CD14-positive monocyte (primary cell): ENCODE data around the gene AMBP. TPM values are rescaled to one million over a fixed set of nuclear protein-coding genes. Genes with fewer than 3 reads are reported as not detected.

Experiments
- DNase-seq, 3 donors: peaks; one replicate each; pipeline ENCODE4 v3.0.0-alpha.2; 2011 to 2022
- H2AFZ ChIP-seq: 2 replicates; pipeline ENCODE4 v1.6.0; 2012; ENCODE audit warnings: mild to moderate bottlenecking, low read depth, low read length, inconsistent platforms; ENCODE audit not compliant: insufficient read depth, poor library complexity, severe bottlenecking
- H3K27ac ChIP-seq, 2 donors: 1 replicate in 1 of 2; 2 replicates in 1 of 2; pipeline ENCODE4 v1.5.1; 2012 to 2013; ENCODE audit warnings: low read length in 2 of 2, control low read depth in 1 of 2, inconsistent platforms in 1 of 2, low read depth in 1 of 2, mild to moderate bottlenecking in 1 of 2
- H3K27me3 ChIP-seq, 2 donors: one replicate each; pipeline versions ENCODE4 v1.6.0 to v1.6.1; 2011 to 2013; ENCODE audit warnings: low read length in 2 of 2; ENCODE audit not compliant: control insufficient read depth in 2 of 2, insufficient read depth in 2 of 2
- H3K36me3 ChIP-seq, 2 donors: replicated peaks in 1 of 2; 1 replicate in 1 of 2; 2 replicates in 1 of 2; pipeline versions ENCODE4 v1.5.1 to v1.6.1; 2012 to 2013; ENCODE audit warnings: low read length in 2 of 2, control low read depth in 1 of 2, inconsistent platforms in 1 of 2, mild to moderate bottlenecking in 1 of 2; ENCODE audit not compliant: insufficient read depth in 2 of 2, control insufficient read depth in 1 of 2
- H3K4me1 ChIP-seq, 2 donors: 1 replicate in 1 of 2; 2 replicates in 1 of 2; pipeline versions ENCODE4 v1.5.1 to v1.6.1; 2012 to 2013; ENCODE audit warnings: low read length in 2 of 2, control low read depth in 1 of 2, inconsistent platforms in 1 of 2, mild to moderate bottlenecking in 1 of 2, moderate library complexity in 1 of 2; ENCODE audit not compliant: insufficient read depth in 2 of 2, control insufficient read depth in 1 of 2
- H3K4me2 ChIP-seq: replicated peaks from 2 replicates; pipeline ENCODE3; 2012; ENCODE audit warnings: low read length, moderate library complexity, mild to moderate bottlenecking; ENCODE audit not compliant: poor library complexity, severe bottlenecking; ENCODE audit errors: extremely low read depth
- H3K4me3 ChIP-seq, 3 experiments: fragments of 200-600 bp in 1 of 3; sonication (generic) in 1 of 3; replicated peaks in 1 of 3; 1 replicate in 2 of 3; 2 replicates in 1 of 3; pipeline ENCODE4 v1.5.1; 2011 to 2013; ENCODE audit warnings: low read length in 3 of 3, mild to moderate bottlenecking in 3 of 3, control low read depth in 2 of 3, low read depth in 2 of 3, inconsistent platforms in 1 of 3, moderate library complexity in 1 of 3
- H3K79me2 ChIP-seq: 2 replicates; pipeline ENCODE4 v1.6.0; 2012; ENCODE audit warnings: mild to moderate bottlenecking, control low read depth, inconsistent platforms, low read length, moderate library complexity; ENCODE audit not compliant: insufficient read depth
- H3K9ac ChIP-seq: 2 replicates; pipeline ENCODE4 v1.6.0; 2017; ENCODE audit warnings: low read length, mild to moderate bottlenecking; ENCODE audit not compliant: insufficient read depth, poor library complexity, severe bottlenecking
- H3K9me3 ChIP-seq, 2 donors: replicated peaks in 1 of 2; 1 replicate in 1 of 2; 2 replicates in 1 of 2; pipeline versions ENCODE4 v1.5.1 to v1.6.1; 2012 to 2013; ENCODE audit warnings: low read length in 2 of 2, control low read depth in 1 of 2; ENCODE audit not compliant: control insufficient read depth in 1 of 2, insufficient read depth in 1 of 2
- H4K20me1 ChIP-seq: 2 replicates; pipeline ENCODE4 v1.6.0; 2012; ENCODE audit warnings: mild to moderate bottlenecking, low read length, control low read depth, moderate library complexity; ENCODE audit not compliant: insufficient read depth
- H3K27ac Mint-ChIP-seq, 7 donors: one replicate each; pipeline ENCODE4 v1.8.0; 2020; ENCODE audit warnings: mild to moderate bottlenecking in 7 of 7, mixed read lengths in 7 of 7, moderate library complexity in 6 of 7, inconsistent platforms in 2 of 7
- H3K27me3 Mint-ChIP-seq, 3 donors: one replicate each; pipeline ENCODE4 v1.8.0; 2021 to 2022; ENCODE audit warnings: low read depth in 3 of 3, mild to moderate bottlenecking in 3 of 3, mixed read lengths in 3 of 3, moderate library complexity in 3 of 3, inconsistent platforms in 1 of 3
- H3K36me3 Mint-ChIP-seq, 2 donors: one replicate each; pipeline ENCODE4 v1.8.0; 2020; ENCODE audit warnings: mixed read lengths in 2 of 2, inconsistent platforms in 1 of 2, mild to moderate bottlenecking in 1 of 2
- H3K4me1 Mint-ChIP-seq: one replicate; pipeline ENCODE4 v1.8.0; 2020; ENCODE audit warnings: mild to moderate bottlenecking, mixed read lengths
- H3K4me3 Mint-ChIP-seq, 2 donors: one replicate each; pipeline ENCODE4 v1.8.0; 2020; ENCODE audit warnings: mild to moderate bottlenecking in 2 of 2, mixed read lengths in 2 of 2, moderate library complexity in 1 of 2
- H3K9me3 Mint-ChIP-seq, 7 donors: one replicate each; pipeline ENCODE4 v1.8.0; 2020 to 2022; ENCODE audit warnings: mixed read lengths in 7 of 7, mild to moderate bottlenecking in 6 of 7, moderate library complexity in 6 of 7, inconsistent platforms in 2 of 7
- WGBS: methylation state at CpG from one replicate; pipeline ENCODE4 v1.1.5; 2013; ENCODE audit warnings: missing lambda C conversion rate; ENCODE audit not compliant: insufficient coverage; 5-methylcytosine and 5-hydroxymethylcytosine counted together
- intact Hi-C, 2 donors: fragments of 100-400 bp; cut with micrococcal nuclease; formaldehyde crosslinking; loops; one replicate each; pipeline versions ENCODE4 v1.15.0 to v1.15.1; 2023
- polyA plus RNA-seq, 3 donors: library from polyadenylated mRNA; depleted of rRNA in 1 of 3; unstranded in 2 of 3; stranded (reverse) in 1 of 3; fragments of 300-500 nt in 2 of 3; fragments of >200 nt in 1 of 3; fragmentation: Illumina TruSeq in 2 of 3; gene quantifications; 1 replicate in 2 of 3; 2 replicates in 1 of 3; pipeline ENCODE4 v1.2.3, GENCODE V29; 2012 to 2021
- TF ChIP-seq, protein P1 (sequence below): fragments of 200-600 bp; IDR thresholded peaks from one replicate; pipeline ENCODE4 v1.8.0; 2022; ENCODE audit warnings: antibody characterized with exemption, mild to moderate bottlenecking

The AMBP gene
- polyA plus RNA-seq, 3 donors: not detected

DNA sequence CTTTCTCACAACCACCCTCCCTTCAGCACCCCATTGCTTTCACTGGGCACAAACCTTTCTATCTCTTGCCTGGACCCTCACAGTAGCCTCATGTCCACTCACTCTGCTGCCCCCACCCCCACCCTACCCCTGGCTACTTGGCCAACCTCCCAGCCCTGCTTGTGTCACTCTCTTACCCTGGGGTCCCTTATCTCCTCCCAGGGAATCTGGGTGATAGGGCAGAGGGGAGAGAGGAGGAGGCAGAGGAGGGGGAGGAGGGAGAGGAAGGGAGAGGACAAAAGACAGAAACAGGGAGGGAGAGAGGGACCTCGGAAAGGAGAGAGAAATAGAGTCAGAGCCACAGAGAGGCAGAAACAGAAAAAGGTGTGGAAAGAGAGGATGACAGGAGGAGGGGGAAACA is 46.0 kb upstream of the AMBP start:
- intact Hi-C loops: no loop called here
- Mint-ChIP-seq H3K27me3 (peaks cover 4 to 14% (median 10%) of the 10 kb centered on the region in 3 donors), H3K4me1 (peaks cover 2% of the 10 kb centered on the region), H3K4me3 (no peak overlapping the region), H3K9me3 (peaks cover 7 to 17% (median 15%) of the 10 kb centered on the region in 7 donors), H3K36me3 (no peaks in the 10 kb centered on the region), H3K27ac (no peak overlapping the region)
- TF ChIP-seq, protein P1, sequence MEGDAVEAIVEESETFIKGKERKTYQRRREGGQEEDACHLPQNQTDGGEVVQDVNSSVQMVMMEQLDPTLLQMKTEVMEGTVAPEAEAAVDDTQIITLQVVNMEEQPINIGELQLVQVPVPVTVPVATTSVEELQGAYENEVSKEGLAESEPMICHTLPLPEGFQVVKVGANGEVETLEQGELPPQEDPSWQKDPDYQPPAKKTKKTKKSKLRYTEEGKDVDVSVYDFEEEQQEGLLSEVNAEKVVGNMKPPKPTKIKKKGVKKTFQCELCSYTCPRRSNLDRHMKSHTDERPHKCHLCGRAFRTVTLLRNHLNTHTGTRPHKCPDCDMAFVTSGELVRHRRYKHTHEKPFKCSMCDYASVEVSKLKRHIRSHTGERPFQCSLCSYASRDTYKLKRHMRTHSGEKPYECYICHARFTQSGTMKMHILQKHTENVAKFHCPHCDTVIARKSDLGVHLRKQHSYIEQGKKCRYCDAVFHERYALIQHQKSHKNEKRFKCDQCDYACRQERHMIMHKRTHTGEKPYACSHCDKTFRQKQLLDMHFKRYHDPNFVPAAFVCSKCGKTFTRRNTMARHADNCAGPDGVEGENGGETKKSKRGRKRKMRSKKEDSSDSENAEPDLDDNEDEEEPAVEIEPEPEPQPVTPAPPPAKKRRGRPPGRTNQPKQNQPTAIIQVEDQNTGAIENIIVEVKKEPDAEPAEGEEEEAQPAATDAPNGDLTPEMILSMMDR: no peak
- Histone ChIP-seq H3K4me3 (no peak overlapping the region), H2AFZ (no peak overlapping the region), H4K20me1 (no peaks in the 10 kb centered on the region), H3K27me3 (no peaks in the 10 kb centered on the region), H3K4me2 (no peak overlapping the region), H3K9ac (no peak overlapping the region), H3K27ac (no peak overlapping the region), H3K9me3 (peaks cover 12 to 14% of the 10 kb centered on the region in 2 donors), H3K4me1 (no peaks in the 10 kb centered on the region), H3K79me2 (no peaks in the 10 kb centered on the region), H3K36me3 (no peaks in the 10 kb centered on the region)
- 80% methylated on average over 1 of the region's 1 CpG for WGBS
- no peak for DNase-seq

DNA sequence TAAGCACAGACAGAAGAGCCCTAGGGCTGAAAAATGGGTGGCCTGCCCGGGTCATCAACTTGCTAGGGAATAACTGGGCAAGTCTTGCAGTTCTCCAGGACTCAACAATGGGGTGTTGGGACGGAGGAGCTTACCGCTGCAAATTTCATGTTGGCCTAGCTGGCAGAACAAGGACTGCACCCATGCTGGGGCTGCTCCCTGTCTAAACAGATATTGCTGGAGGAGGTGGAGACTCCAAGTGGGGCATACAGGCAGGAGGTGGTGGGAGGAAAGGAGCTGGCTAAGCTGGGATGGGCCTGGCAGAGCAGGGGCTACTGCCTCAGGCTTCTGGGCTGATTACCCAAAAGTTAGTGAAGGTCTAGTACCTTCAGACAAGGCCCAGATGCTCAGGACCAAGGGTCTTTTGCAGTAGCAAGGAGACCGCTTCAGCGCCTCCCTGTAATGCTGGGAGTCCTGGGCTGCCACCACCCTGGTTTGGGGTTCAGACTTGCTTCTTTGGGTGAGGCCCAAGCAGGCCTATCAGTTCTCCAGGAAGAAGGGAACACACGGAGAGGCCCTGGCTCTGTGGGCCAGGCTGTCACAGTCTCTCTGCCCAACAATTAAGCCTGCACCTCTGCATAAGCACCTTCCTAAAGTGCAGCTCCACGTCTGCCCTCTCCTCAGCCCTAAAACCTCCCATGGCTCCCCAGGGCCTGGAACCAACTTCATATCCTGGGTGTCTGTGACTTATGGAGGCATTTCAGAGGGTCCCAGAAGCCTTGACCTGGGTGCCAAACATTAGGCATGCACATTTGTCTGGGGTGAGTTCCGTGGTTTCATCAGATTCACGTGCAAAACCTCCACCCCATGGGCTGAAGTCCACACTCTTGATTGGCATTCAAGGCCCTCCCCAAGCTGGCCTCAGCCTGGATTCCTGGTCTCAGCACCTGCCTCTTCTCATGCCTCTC is 45.2 kb upstream of the AMBP start:
- no peak overlapping the region for H3K4me3 Mint-ChIP-seq
- H3K4me1 ChIP-seq: no peaks in the 10 kb centered on the region
- H3K79me2 ChIP-seq: no peaks in the 10 kb centered on the region
- no peak overlapping the region for H2AFZ ChIP-seq
- no peaks in the 10 kb centered on the region for H3K36me3 ChIP-seq
- H3K36me3 Mint-ChIP-seq: no peaks in the 10 kb centered on the region
- WGBS: 90% methylated on average over 8 of the region's 9 CpGs
- intact Hi-C loops: no loop called here
- H3K9ac ChIP-seq: no peak overlapping the region
- no peaks in the 10 kb centered on the region for H3K27me3 ChIP-seq
- no peaks in the 10 kb centered on the region for H4K20me1 ChIP-seq
- TF ChIP-seq, protein P1: no peak
- peaks cover 12 to 14% of the 10 kb centered on the region in 2 donors for H3K9me3 ChIP-seq
- H3K4me2 ChIP-seq: no peak overlapping the region
- DNase-seq: no peak
- no peak overlapping the region for H3K27ac Mint-ChIP-seq
- no peak overlapping the region for H3K4me3 ChIP-seq
- peaks cover 4 to 16% (median 14%) of the 10 kb centered on the region in 3 donors for H3K27me3 Mint-ChIP-seq
- H3K4me1 Mint-ChIP-seq: peaks cover 2% of the 10 kb centered on the region
- H3K9me3 Mint-ChIP-seq: peaks cover 7 to 16% (median 12%) of the 10 kb centered on the region in 7 donors
- no peak overlapping the region for H3K27ac ChIP-seq
